Measurements from ENCODE around the gene FAM110A. TPM values are rescaled to one million over a fixed set of nuclear protein-coding genes. Genes with fewer than 3 reads are reported as not detected.

FAM110A gene
- total RNA-seq, 1 experiment from 2014 or later, result 14.9 TPM

- no peak for DNase-seq
- Mint-ChIP-seq H3K4me3 (ENCODE audit: low read depth, unreplicated experiment) (no peak overlapping the region), H3K36me3 (ENCODE audit: insufficient read depth, unreplicated experiment) (no peaks in the 10 kb centered on the region), H3K4me1 (ENCODE audit: low read depth, unreplicated experiment) (no peaks in the 10 kb centered on the region), H3K27me3 (ENCODE audit: unreplicated experiment) (peaks cover 28% of the 10 kb centered on the region), H3K9me3 (ENCODE audit: low read depth, unreplicated experiment) (no peaks in the 10 kb centered on the region), H3K27ac (ENCODE audit: unreplicated experiment) (no peak overlapping the region)
- no peak for TF ChIP-seq CTCF (IDR thresholded peaks at IDR 0.05; ENCODE audit: unreplicated experiment)
- BruUV-seq (replicated peaks), result no TSS peak
- CTCF ChIA-PET, result interaction anchor here (1.2 kb wide), 1 partner anchor 13 kb away, joined by 5 read pairs; no protein-coding TSS in a partner anchor
- intact Hi-C loops (cut with micrococcal nuclease; ENCODE audit: unreplicated experiment), result no loop called here
Measured at GRCh38 chr20:819680-820322, 13.7 kb upstream of the FAM110A start.

- intact Hi-C loops (cut with micrococcal nuclease; ENCODE audit: unreplicated experiment), result no loop called here
- no peaks in the 10 kb centered on the region for H3K36me3 Mint-ChIP-seq (ENCODE audit: insufficient read depth, unreplicated experiment)
- no TSS peak for BruUV-seq (replicated peaks)
- no peaks in the 10 kb centered on the region for H3K9me3 Mint-ChIP-seq (ENCODE audit: low read depth, unreplicated experiment)
- H3K4me1 Mint-ChIP-seq (ENCODE audit: low read depth, unreplicated experiment), result no peaks in the 10 kb centered on the region
- CTCF ChIA-PET, result interaction anchor here (1.2 kb wide), 1 partner anchor 13 kb away, joined by 5 read pairs; no protein-coding TSS in a partner anchor
- TF ChIP-seq CTCF (IDR thresholded peaks at IDR 0.05; ENCODE audit: unreplicated experiment), result no peak
- peaks cover 21% of the 10 kb centered on the region for H3K27me3 Mint-ChIP-seq (ENCODE audit: unreplicated experiment)
- DNase-seq, result no peak
- no peak overlapping the region for H3K27ac Mint-ChIP-seq (ENCODE audit: unreplicated experiment)
- no peak overlapping the region for H3K4me3 Mint-ChIP-seq (ENCODE audit: low read depth, unreplicated experiment)
Measured at GRCh38 chr20:820323-820953, 13.1 kb upstream of the FAM110A start.

DNA sequence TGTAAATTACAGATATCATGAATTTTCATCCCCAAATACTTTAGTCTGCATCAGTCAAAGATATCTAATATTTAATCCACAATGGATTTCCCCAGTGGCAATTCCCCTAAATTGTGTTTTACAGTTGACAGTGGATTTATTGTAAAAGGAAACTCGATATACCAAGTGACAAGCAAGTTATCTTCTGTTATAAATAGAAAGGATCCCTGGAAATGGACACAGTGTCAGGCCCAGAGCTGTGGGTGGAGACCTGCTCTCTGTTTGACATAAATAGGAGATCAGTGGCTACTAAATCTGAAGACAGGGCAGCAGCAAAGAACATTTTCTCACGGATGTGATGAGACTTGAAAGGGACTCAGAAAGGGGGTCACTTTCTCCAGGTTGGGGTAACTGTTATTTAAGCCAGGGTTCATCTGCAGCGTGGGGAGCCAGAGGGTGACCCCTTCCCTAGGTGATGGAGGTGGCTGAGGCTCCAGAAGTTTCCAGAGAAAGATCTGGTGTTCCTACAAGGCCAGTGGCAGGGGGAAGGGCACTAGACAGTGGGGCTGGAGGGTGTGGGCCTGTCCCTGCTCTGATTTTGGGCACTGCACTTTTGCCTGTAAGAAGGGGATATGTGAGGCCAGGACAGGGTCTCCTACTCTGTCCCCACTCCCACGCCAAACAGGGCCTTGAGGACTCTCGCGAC lies 12.3 kb upstream of the FAM110A start:
- Mint-ChIP-seq H3K27me3 (ENCODE audit: unreplicated experiment) (peaks cover 14% of the 10 kb centered on the region), H3K27ac (ENCODE audit: unreplicated experiment) (no peak overlapping the region), H3K9me3 (ENCODE audit: low read depth, unreplicated experiment) (no peaks in the 10 kb centered on the region), H3K4me1 (ENCODE audit: low read depth, unreplicated experiment) (no peaks in the 10 kb centered on the region), H3K36me3 (ENCODE audit: insufficient read depth, unreplicated experiment) (no peaks in the 10 kb centered on the region), H3K4me3 (ENCODE audit: low read depth, unreplicated experiment) (no peak overlapping the region)
- no peak for DNase-seq
- no TSS peak for BruUV-seq (replicated peaks)
- CTCF ChIA-PET, result no interaction called here
- intact Hi-C loops (cut with micrococcal nuclease; ENCODE audit: unreplicated experiment), result no loop called here
- TF ChIP-seq CTCF (IDR thresholded peaks at IDR 0.05; ENCODE audit: unreplicated experiment), result no peak

- Mint-ChIP-seq H3K27me3 (ENCODE audit: unreplicated experiment) (peaks cover 14% of the 10 kb centered on the region), H3K4me3 (ENCODE audit: low read depth, unreplicated experiment) (no peak overlapping the region), H3K4me1 (ENCODE audit: low read depth, unreplicated experiment) (no peaks in the 10 kb centered on the region), H3K9me3 (ENCODE audit: low read depth, unreplicated experiment) (no peaks in the 10 kb centered on the region), H3K27ac (ENCODE audit: unreplicated experiment) (no peak overlapping the region), H3K36me3 (ENCODE audit: insufficient read depth, unreplicated experiment) (no peaks in the 10 kb centered on the region)
- BruUV-seq (replicated peaks), result no TSS peak
- CTCF ChIA-PET, result no interaction called here
- no peak for TF ChIP-seq CTCF (IDR thresholded peaks at IDR 0.05; ENCODE audit: unreplicated experiment)
- intact Hi-C loops (cut with micrococcal nuclease; ENCODE audit: unreplicated experiment), result no loop called here
- no peak for DNase-seq
Measured at GRCh38 chr20:821731-822065, 11.8 kb upstream of the FAM110A start.
